Peyer's patch (tissue), 4 donors: ENCODE measurements around the gene SLC35A1.

Experiments used
- CTCF ChIP-seq, 6 experiments: fragments of 450-650 bp in 4 of 6; fragments of 200-600 bp in 2 of 6; sonication (generic) in 1 of 6; IDR thresholded peaks; one replicate each; pipeline ENCODE4 v1.5.1; 2017 to 2019; ENCODE audit warnings: antibody characterized with exemption in 6 of 6, mild to moderate bottlenecking in 3 of 6, moderate library complexity in 1 of 6
- POLR2A ChIP-seq, 2 donors: fragments of 450-650 bp; IDR thresholded peaks; one replicate each; pipeline ENCODE4 v1.5.1; 2017; ENCODE audit warnings: antibody characterized with exemption in 2 of 2, mild to moderate bottlenecking in 2 of 2, moderate library complexity in 2 of 2

GRCh38 chr6:87472525-87473418, at the start of gene SLC35A1:
- TF ChIP-seq CTCF (IDR thresholded peaks at IDR 0.05) = peak in 4 of 6 experiments; percentile 30 to 46 (median 44)
- peak; percentile 72 to 80 for TF ChIP-seq POLR2A (IDR thresholded peaks at IDR 0.05)
